Erythroblast (primary cell): ENCODE measurements around the gene HS6ST1.
"Not testable (repeated sequence)": the region's sequence is repeated elsewhere in the genome, so short reads cannot be mapped to it uniquely, and the experiment has no call there.

Experiments
- GATA1 ChIP-seq: IDR thresholded peaks from 2 replicates; pipeline ENCODE4 v1.6.1; 2011; ENCODE audit warnings: low read depth, mild to moderate bottlenecking, control low read depth, low read length, moderate library complexity
- POLR2A ChIP-seq: IDR thresholded peaks from 2 replicates; pipeline ENCODE4 v1.6.1; 2011; ENCODE audit warnings: mild to moderate bottlenecking, low read length

DNA sequence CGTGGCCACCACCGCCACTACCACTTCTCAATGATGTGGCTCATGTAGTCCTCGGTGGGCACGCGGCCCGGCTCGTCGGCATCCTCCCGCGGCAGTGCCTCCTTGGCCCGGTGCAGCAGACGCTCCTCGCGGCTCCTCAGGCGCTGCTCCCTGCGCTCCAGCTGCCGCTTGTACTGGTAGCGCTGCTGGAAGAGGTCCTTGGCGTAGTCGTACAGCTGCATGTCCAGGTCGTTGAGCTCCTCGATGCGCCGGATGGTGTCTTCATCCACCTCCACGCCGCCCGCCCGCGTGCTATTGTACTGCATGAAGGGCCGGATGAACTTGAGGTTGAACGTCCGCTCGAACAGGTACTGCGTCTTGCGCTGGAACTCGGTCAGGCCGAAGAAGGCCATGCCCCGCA, 50.5 kb downstream of the HS6ST1 start:
- TF ChIP-seq POLR2A, GATA1: not testable (repeated sequence)
